Smooth muscle cell (in vitro differentiated cells): ENCODE data around the gene SLC2A1. TPM values are rescaled to one million over a fixed set of nuclear protein-coding genes. Genes with fewer than 3 reads are reported as not detected.
A peak's percentile ranks its signal among the peaks of the same experiment; 100 is the strongest.

Source experiments
- DNase-seq: peaks from one replicate; lab custom pipeline; 2025; ENCODE audit not compliant: unreplicated experiment; lab: John Stamatoyannopoulos, UW
- H2AFZ ChIP-seq: fragments of 200-600 bp; sonication (generic); 2 replicates; pipeline ENCODE4 v1.6.0; 2016; ENCODE audit warnings: antibody characterized with exemption, low read depth, mild to moderate bottlenecking
- H3F3A ChIP-seq: fragments of 200-600 bp; sonication (generic); 2 replicates; pipeline ENCODE4 v1.6.0; 2017; ENCODE audit warnings: antibody characterized with exemption, low read depth
- H3K27ac ChIP-seq: fragments of 200-600 bp; sonication (generic); 2 replicates; pipeline ENCODE4 v1.5.1; 2016; ENCODE audit warnings: low read depth, mild to moderate bottlenecking
- H3K27me3 ChIP-seq: fragments of 200-600 bp; sonication (generic); 2 replicates; pipeline ENCODE4 v1.6.1; 2016; ENCODE audit warnings: low read depth, mild to moderate bottlenecking
- H3K36me3 ChIP-seq: fragments of 200-600 bp; sonication (generic); 2 replicates; pipeline ENCODE4 v1.5.1; 2016; ENCODE audit warnings: low read depth
- H3K4me1 ChIP-seq: fragments of 200-600 bp; sonication (generic); 2 replicates; pipeline ENCODE4 v1.5.1; 2016; ENCODE audit warnings: low read depth
- H3K4me2 ChIP-seq: fragments of 200-600 bp; sonication (generic); 2 replicates; pipeline ENCODE4 v1.6.0; 2016; ENCODE audit warnings: mild to moderate bottlenecking
- H3K4me3 ChIP-seq: fragments of 200-600 bp; sonication (generic); 2 replicates; pipeline ENCODE4 v1.5.1; 2016; ENCODE audit warnings: mild to moderate bottlenecking
- H3K79me2 ChIP-seq: fragments of 200-600 bp; sonication (generic); 2 replicates; pipeline ENCODE4 v1.6.0; 2016; ENCODE audit warnings: low read depth, mild to moderate bottlenecking
- H3K9ac ChIP-seq: fragments of 200-600 bp; sonication (generic); 2 replicates; pipeline ENCODE4 v1.6.0; 2016; ENCODE audit warnings: low read depth
- H3K9me3 ChIP-seq: fragments of 200-600 bp; sonication (generic); replicated peaks from 2 replicates; pipeline ENCODE4 v1.5.1; 2016; ENCODE audit warnings: low read depth
- H4K20me1 ChIP-seq: fragments of 200-600 bp; sonication (generic); 2 replicates; pipeline ENCODE4 v1.6.0; 2016; ENCODE audit warnings: low read depth
- CTCF ChIP-seq: fragments of 200-600 bp; sonication (generic); IDR thresholded peaks from 2 replicates; pipeline ENCODE4 v1.5.1; 2017; ENCODE audit warnings: borderline replicate concordance, mild to moderate bottlenecking, antibody characterized with exemption; ENCODE audit not compliant: insufficient read depth, poor library complexity, severe bottlenecking
- WGBS: methylation state at CpG from one replicate; pipeline ENCODE4 v1.1.7; 2016; ENCODE audit warnings: low lambda C conversion rate; 5-methylcytosine and 5-hydroxymethylcytosine counted together
- polyA plus RNA-seq: library from polyadenylated mRNA; unstranded; fragments of >200 nt; fragmentation: Nextera tagmentation; extraction: Ambion mirVana; gene quantifications from 2 replicates; pipeline ENCODE4 v1.2.1, GENCODE V29; 2016
- total RNA-seq: library from RNA; depleted of rRNA; stranded (reverse); fragments of >200 nt; gene quantifications from 2 replicates; pipeline ENCODE4 v1.2.3, GENCODE V29; 2014

The SLC2A1 gene
- total and polyA plus RNA-seq, 2 experiments from 2014 or later: 275 to 1,091 TPM

GRCh38 chr1:43000271-43000670 lies 41.6 kb upstream of the SLC2A1 start:
- Histone ChIP-seq H3K4me2 (no peak overlapping the region), H3K9ac (no peak overlapping the region), H4K20me1 (no peaks in the 10 kb centered on the region), H3K4me3 (no peak overlapping the region), H3K79me2 (no peaks in the 10 kb centered on the region), H3K27ac (no peak overlapping the region), H3K36me3 (no peaks in the 10 kb centered on the region), H2AFZ (no peak overlapping the region), H3F3A (no peaks in the 10 kb centered on the region), H3K27me3 (no peaks in the 10 kb centered on the region), H3K4me1 (peaks cover 4% of the 10 kb centered on the region), H3K9me3 (no peaks in the 10 kb centered on the region)
- no peak for DNase-seq
- 89% methylated on average over 1 of the region's 1 CpG for WGBS
- TF ChIP-seq CTCF: no peak

- Histone ChIP-seq H4K20me1 (no peaks in the 10 kb centered on the region), H3K27me3 (no peaks in the 10 kb centered on the region), H3K4me3 (no peak overlapping the region), H3K4me1 (no peaks in the 10 kb centered on the region), H3K4me2 (no peak overlapping the region), H3K36me3 (no peaks in the 10 kb centered on the region), H3K79me2 (no peaks in the 10 kb centered on the region), H3K9ac (no peak overlapping the region), H3K27ac (no peak overlapping the region), H3K9me3 (no peaks in the 10 kb centered on the region), H2AFZ (no peak overlapping the region), H3F3A (no peaks in the 10 kb centered on the region)
- TF ChIP-seq CTCF: no peak
- DNase-seq: no peak
Measured at GRCh38 chr1:42999308-42999707, 40.6 kb upstream of the SLC2A1 start.

DNA sequence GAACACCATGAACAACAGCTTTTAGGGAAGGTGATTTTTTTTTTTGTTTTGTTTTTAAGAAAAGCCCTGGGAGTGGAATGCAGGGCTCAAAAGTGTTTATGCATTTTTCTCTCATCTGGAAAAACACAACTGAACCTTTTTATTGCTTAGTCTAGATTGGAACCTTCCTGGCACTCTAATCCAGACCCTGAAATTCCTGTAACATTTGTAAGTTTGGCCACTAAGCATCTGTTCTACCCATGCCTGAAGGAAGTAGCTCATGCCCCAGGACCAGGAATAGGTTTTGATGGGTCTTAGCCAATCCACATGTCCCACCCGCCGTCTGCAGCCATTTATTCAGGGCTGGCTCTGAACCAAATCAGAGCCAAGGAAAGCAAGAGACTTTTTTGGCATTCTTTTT lies 39.7 kb upstream of the SLC2A1 start:
- H3K4me2 ChIP-seq: no peak overlapping the region
- H3K9me3 ChIP-seq: no peaks in the 10 kb centered on the region
- no peaks in the 10 kb centered on the region for H3K27me3 ChIP-seq
- no peaks in the 10 kb centered on the region for H4K20me1 ChIP-seq
- WGBS: 86% methylated on average over 2 of the region's 2 CpGs
- DNase-seq: no peak
- no peak overlapping the region for H3K4me3 ChIP-seq
- H3K9ac ChIP-seq: no peak overlapping the region
- no peaks in the 10 kb centered on the region for H3K36me3 ChIP-seq
- H3K79me2 ChIP-seq: no peaks in the 10 kb centered on the region
- H3F3A ChIP-seq: no peaks in the 10 kb centered on the region
- no peak for TF ChIP-seq CTCF
- H3K27ac ChIP-seq: peak overlapping the region; percentile 5
- no peak overlapping the region for H2AFZ ChIP-seq
- no peaks in the 10 kb centered on the region for H3K4me1 ChIP-seq

GRCh38 chr1:42996384-42996970 lies 37.8 kb upstream of the SLC2A1 start:
- no peak for TF ChIP-seq CTCF
- no peaks in the 10 kb centered on the region for H4K20me1 ChIP-seq
- H3K4me2 ChIP-seq: no peak overlapping the region
- H3K4me1 ChIP-seq: no peaks in the 10 kb centered on the region
- H3K36me3 ChIP-seq: no peaks in the 10 kb centered on the region
- H3K79me2 ChIP-seq: no peaks in the 10 kb centered on the region
- no peaks in the 10 kb centered on the region for H3K27me3 ChIP-seq
- H3F3A ChIP-seq: no peaks in the 10 kb centered on the region
- DNase-seq: no peak
- 94% methylated on average over 6 of the region's 6 CpGs for WGBS
- H3K27ac ChIP-seq: no peak overlapping the region
- no peak overlapping the region for H3K9ac ChIP-seq
- H3K9me3 ChIP-seq: no peaks in the 10 kb centered on the region
- H3K4me3 ChIP-seq: no peak overlapping the region
- no peak overlapping the region for H2AFZ ChIP-seq
